ENCODE measurements around the gene LRRC23. TPM values are rescaled to one million over a fixed set of nuclear protein-coding genes. Genes with fewer than 3 reads are reported as not detected.

LRRC23 gene
- polyA plus RNA-seq, 1 of the 3 experiments (the other 2 are of a cell fraction), result 11.9 TPM

- TF ChIP-seq, protein P1, sequence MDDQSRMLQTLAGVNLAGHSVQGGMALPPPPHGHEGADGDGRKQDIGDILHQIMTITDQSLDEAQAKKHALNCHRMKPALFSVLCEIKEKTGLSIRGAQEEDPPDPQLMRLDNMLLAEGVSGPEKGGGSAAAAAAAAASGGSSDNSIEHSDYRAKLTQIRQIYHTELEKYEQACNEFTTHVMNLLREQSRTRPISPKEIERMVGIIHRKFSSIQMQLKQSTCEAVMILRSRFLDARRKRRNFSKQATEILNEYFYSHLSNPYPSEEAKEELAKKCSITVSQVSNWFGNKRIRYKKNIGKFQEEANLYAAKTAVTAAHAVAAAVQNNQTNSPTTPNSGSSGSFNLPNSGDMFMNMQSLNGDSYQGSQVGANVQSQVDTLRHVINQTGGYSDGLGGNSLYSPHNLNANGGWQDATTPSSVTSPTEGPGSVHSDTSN (IDR thresholded peaks at IDR 0.05), result no peak
- TF ChIP-seq, protein P2, sequence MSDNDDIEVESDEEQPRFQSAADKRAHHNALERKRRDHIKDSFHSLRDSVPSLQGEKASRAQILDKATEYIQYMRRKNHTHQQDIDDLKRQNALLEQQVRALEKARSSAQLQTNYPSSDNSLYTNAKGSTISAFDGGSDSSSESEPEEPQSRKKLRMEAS (IDR thresholded peaks at IDR 0.05; ENCODE audit: low read depth), result no peak
- no peak for TF ChIP-seq GATA2 (CRISPR knock-in tag; IDR thresholded peaks at IDR 0.05)
- no peak for TF ChIP-seq MEF2A (IDR thresholded peaks at IDR 0.05; ENCODE audit: borderline replicate concordance, low read depth)
- Histone ChIP-seq H3K4me1 (ENCODE audit: control insufficient read depth in 1 of 2, insufficient read depth in 2 of 2, low read depth in 1 of 2, low read length in 1 of 2) (peaks cover 0 to 22% of the 10 kb centered on the region in 2 experiments; a peak in 1 of 4 replicates), H3K27me3 (ENCODE audit: insufficient read depth) (no peaks in the 10 kb centered on the region), H2AFZ (ENCODE audit: low read depth) (no peak overlapping the region), H3K9me2 (no peaks in the 10 kb centered on the region), H3K79me2 (ENCODE audit: insufficient read depth) (peaks cover 33% of the 10 kb centered on the region), H3K9ac (no peak overlapping the region), H3K4me2 (no peak overlapping the region), H4K20me1 (ENCODE audit: insufficient read depth) (peaks cover 2% of the 10 kb centered on the region; the same call in 1 of the 2 replicates), H3F3A (replicated peaks; ENCODE audit: insufficient read depth) (peaks cover 70% of the 10 kb centered on the region), H3K27ac (ENCODE audit: low read depth in 2 of 2, low read length in 1 of 2) (no peak overlapping the region; a peak in 1 of 4 replicates), H3K9me3 (no peaks in the 10 kb centered on the region), H3K4me3 (ENCODE audit: low read depth in 2 of 2, low read length in 1 of 2) (no peak overlapping the region), H3K36me3 (replicated peaks in 1 of 2; ENCODE audit: control insufficient read depth in 1 of 2, insufficient read depth in 2 of 2, low read length in 1 of 2) (peaks cover 47 to 54% of the 10 kb centered on the region in 2 experiments)
- ChIA-PET POLR2A (interaction anchor here (0.7 to 1.6 kb wide), 2 partner anchors 15 to 26 kb away, joined by 3 read pairs; no protein-coding TSS in a partner anchor), CTCF (interaction anchor here (0.9 to 9.2 kb wide), 8 partner anchors 10 to 174 kb away, joined by 3 to 134 read pairs (median 7); partner anchors contain the start of genes ENO2 and SPSB2)
- DNase-seq, result no peak
- 95% methylated on average over 2 of the region's 2 CpGs for WGBS (ENCODE audit: low lambda C conversion rate)
These were observed 34.5 kb downstream of the LRRC23 start for GRCh38 chr12:6939191-6939540.

DNA sequence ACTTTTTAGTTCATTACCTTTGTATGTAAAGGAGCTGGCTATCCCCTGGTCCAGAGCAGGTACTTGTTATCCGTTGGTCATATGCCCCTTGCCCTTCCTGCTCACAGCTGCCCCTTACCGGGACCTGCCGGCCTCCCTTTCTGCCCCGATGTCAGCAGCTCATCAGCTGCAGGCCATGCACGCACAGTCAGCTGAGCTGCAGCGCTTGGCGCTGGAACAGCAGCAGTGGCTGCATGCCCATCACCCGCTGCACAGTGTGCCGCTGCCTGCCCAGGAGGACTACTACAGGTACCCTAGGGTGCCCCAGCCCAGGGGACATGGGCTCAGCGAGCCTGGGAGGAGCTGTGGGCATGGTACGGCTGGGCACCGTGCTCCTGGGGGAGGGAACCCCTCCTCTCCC is 36.6 kb downstream of the LRRC23 start:
- H3K9me3 ChIP-seq, result no peaks in the 10 kb centered on the region
- 93% methylated on average over 7 of the region's 12 CpGs for WGBS (ENCODE audit: low lambda C conversion rate)
- TF ChIP-seq FOXM1 (IDR thresholded peaks at IDR 0.05; ENCODE audit: low read depth), result no peak
- no peaks in the 10 kb centered on the region for H3K27me3 ChIP-seq (ENCODE audit: insufficient read depth)
- H3K27ac ChIP-seq (ENCODE audit: low read depth in 2 of 2, low read length in 1 of 2), result peak overlapping the region in 1 of 2 experiments; percentile 14; a peak in 2 of 4 replicates
- no peak overlapping the region for H3K9ac ChIP-seq
- H3K4me2 ChIP-seq, result no peak overlapping the region
- peaks cover 29% of the 10 kb centered on the region for H3K79me2 ChIP-seq (ENCODE audit: insufficient read depth)
- no peaks in the 10 kb centered on the region for H3K9me2 ChIP-seq
- H2AFZ ChIP-seq (ENCODE audit: low read depth), result no peak overlapping the region
- no peak for DNase-seq
- H3K4me1 ChIP-seq (ENCODE audit: control insufficient read depth in 1 of 2, insufficient read depth in 2 of 2, low read depth in 1 of 2, low read length in 1 of 2), result peaks cover 6 to 31% of the 10 kb centered on the region in 2 experiments; a peak in 3 of 4 replicates
- POLR2A ChIA-PET, result interaction anchor here (0.9 kb wide), 1 partner anchor 90 kb away, joined by 4 read pairs; the partner anchor contains the start of gene CDCA3
- CTCF ChIA-PET, result interaction anchor here (0.9 to 9.2 kb wide), 4 partner anchors 18 to 70 kb away, joined by 3 to 134 read pairs (median 29); partner anchors contain the start of gene SPSB2
- peaks cover 65% of the 10 kb centered on the region for H3F3A ChIP-seq (replicated peaks; ENCODE audit: insufficient read depth)
- H4K20me1 ChIP-seq (ENCODE audit: insufficient read depth), result no peaks in the 10 kb centered on the region
- H3K4me3 ChIP-seq (ENCODE audit: low read depth in 2 of 2, low read length in 1 of 2), result no peak overlapping the region
- peaks cover 32 to 34% of the 10 kb centered on the region in 2 experiments for H3K36me3 ChIP-seq (replicated peaks in 1 of 2; ENCODE audit: control insufficient read depth in 1 of 2, insufficient read depth in 2 of 2, low read length in 1 of 2)

GRCh38 chr12:6941782-6942181 is 37.2 kb downstream of the LRRC23 start:
- 84% methylated on average over 12 of the region's 12 CpGs for WGBS (ENCODE audit: low lambda C conversion rate)
- Histone ChIP-seq H3K9me2 (no peaks in the 10 kb centered on the region), H4K20me1 (ENCODE audit: insufficient read depth) (no peaks in the 10 kb centered on the region), H3K27ac (ENCODE audit: low read depth in 2 of 2, low read length in 1 of 2) (peak overlapping the region in 1 of 2 experiments; percentile 17; a peak in 1 of 4 replicates), H3K27me3 (ENCODE audit: insufficient read depth) (no peaks in the 10 kb centered on the region), H3K4me1 (ENCODE audit: control insufficient read depth in 1 of 2, insufficient read depth in 2 of 2, low read depth in 1 of 2, low read length in 1 of 2) (peaks cover 6 to 29% of the 10 kb centered on the region in 2 experiments; a peak in 3 of 4 replicates), H3K4me3 (ENCODE audit: low read depth in 2 of 2, low read length in 1 of 2) (no peak overlapping the region), H3K79me2 (ENCODE audit: insufficient read depth) (peaks cover 27% of the 10 kb centered on the region), H3F3A (replicated peaks; ENCODE audit: insufficient read depth) (peaks cover 65% of the 10 kb centered on the region), H3K4me2 (no peak overlapping the region), H3K9me3 (no peaks in the 10 kb centered on the region), H3K36me3 (replicated peaks in 1 of 2; ENCODE audit: control insufficient read depth in 1 of 2, insufficient read depth in 2 of 2, low read length in 1 of 2) (peaks cover 28 to 33% of the 10 kb centered on the region in 2 experiments), H2AFZ (ENCODE audit: low read depth) (no peak overlapping the region), H3K9ac (no peak overlapping the region)
- TF ChIP-seq SMC3 (IDR thresholded peaks at IDR 0.05; ENCODE audit: low read depth, low read length) (no peak), FOSL2 (IDR thresholded peaks at IDR 0.05; ENCODE audit: borderline replicate concordance, low read depth) (no peak), SIN3A (IDR thresholded peaks at IDR 0.05; ENCODE audit: borderline replicate concordance, low read depth, low read length) (no peak), TEAD4 (IDR thresholded peaks at IDR 0.05; ENCODE audit: borderline replicate concordance, insufficient read depth) (no peak), TCF12 (IDR thresholded peaks at IDR 0.05) (no peak), YY1 (IDR thresholded peaks at IDR 0.05; ENCODE audit: low read depth) (no peak), CHD2 (IDR thresholded peaks at IDR 0.05; ENCODE audit: low read length, partially characterized antibody) (no peak), MEF2A (IDR thresholded peaks at IDR 0.05; ENCODE audit: borderline replicate concordance, low read depth) (no peak), NRF1 (IDR thresholded peaks at IDR 0.05; ENCODE audit: low read depth, low read length) (no peak), RXRA (IDR thresholded peaks at IDR 0.05; ENCODE audit: borderline replicate concordance, low read depth) (no peak), ELF1 (IDR thresholded peaks at IDR 0.05) (no peak)
- TF ChIP-seq, protein P2 (IDR thresholded peaks at IDR 0.05; ENCODE audit: low read depth), result no peak
- ChIA-PET POLR2A (interaction anchor here (0.9 kb wide), 1 partner anchor 90 kb away, joined by 4 read pairs; the partner anchor contains the start of gene CDCA3), CTCF (interaction anchor here (1.0 to 9.2 kb wide), 5 partner anchors 13 to 73 kb away, joined by 3 to 134 read pairs (median 33); partner anchors contain the start of genes ATN1 and SPSB2)
- DNase-seq, result no peak
